ENCODE results near the gene PIEZO1. TPM values are rescaled to one million over a fixed set of nuclear protein-coding genes. Genes with fewer than 3 reads are reported as not detected.

The PIEZO1 gene
- polyA plus RNA-seq, 1 experiment, result 139 TPM

DNA sequence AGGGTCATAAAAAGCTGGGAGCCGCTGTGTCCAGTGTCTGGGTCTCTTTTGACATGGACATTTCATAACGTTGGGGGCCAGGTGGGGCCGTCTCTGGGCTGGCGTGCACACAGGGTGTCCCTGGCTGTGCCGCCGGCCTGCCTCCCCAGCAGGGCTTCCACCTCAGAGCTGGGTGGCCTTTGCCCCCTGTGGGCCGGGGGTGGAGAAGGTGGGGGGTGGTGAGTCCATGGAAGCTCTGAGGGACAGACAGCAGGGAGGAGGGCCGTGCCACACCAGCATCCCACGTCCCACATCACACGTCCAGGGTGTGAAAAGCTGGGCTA, 97.8 kb downstream of the PIEZO1 start:
- CTCF ChIA-PET, result interaction anchor here (0.9 to 1.1 kb wide), 3 partner anchors 9 to 23 kb away, joined by 3 read pairs; no protein-coding TSS in a partner anchor

DNA sequence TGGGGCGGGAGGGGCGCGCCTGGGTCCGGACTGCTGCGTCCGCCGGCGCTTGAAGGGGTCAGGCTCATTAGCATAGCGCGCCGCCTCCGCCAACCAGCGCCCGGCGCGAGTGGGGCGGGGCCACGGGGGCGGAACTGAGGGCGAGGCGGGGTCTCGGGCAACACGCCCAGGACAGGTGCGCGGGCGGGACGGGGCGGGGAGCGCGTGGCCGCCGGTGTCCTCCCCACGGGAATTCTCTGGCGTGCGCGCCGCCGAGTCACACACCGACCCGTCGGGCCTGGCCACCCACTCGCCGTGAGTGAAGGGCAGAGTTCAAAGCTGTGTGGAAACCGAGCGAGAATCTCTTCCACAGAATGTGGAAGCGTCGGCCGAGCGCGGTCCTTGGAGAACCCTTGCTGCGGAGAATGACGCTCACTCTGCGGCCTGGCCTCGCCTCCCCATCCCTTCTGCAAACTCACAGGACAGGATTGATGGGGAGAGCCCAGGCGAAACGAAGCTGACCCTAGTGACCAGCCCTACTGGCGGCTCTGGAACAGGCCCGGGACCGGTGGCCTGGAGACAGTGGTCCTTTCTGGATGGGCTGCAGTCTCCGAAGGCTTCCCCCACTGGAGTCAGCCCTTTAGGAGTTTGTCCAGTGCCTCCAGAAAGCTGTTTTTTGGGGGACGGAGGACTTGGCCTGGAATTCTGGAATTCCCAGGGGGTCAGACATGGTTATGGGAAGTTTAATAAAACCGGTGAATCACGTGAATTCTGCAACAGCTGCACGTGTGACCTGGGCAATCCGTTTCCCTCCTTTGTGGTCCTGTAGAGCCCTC, 98.4 kb downstream of the PIEZO1 start, which contains the start of gene SNAI3:
SNAI3 (minus strand) TSS at position 69 of the 815 bp plus-strand sequence. CDS start 101 bp downstream, outside the sequence.
- Histone ChIP-seq H3K27me3 (ENCODE audit: control insufficient read depth, insufficient read depth, low read length) (peaks cover 14% of the 10 kb centered on the region), H3K4me3 (ENCODE audit: low read depth, low read length) (peak within 1 kb of the TSS; percentile 47), H3K36me3 (ENCODE audit: control insufficient read depth, insufficient read depth, low read length) (no peaks in the 10 kb centered on the region)
- ChIA-PET CTCF (interaction anchor here (0.9 to 2.2 kb wide), 5 partner anchors 9 to 23 kb away, joined by 3 to 10 read pairs (median 3); no protein-coding TSS in a partner anchor), POLR2A (no interaction called here)
- TF ChIP-seq, protein P1, sequence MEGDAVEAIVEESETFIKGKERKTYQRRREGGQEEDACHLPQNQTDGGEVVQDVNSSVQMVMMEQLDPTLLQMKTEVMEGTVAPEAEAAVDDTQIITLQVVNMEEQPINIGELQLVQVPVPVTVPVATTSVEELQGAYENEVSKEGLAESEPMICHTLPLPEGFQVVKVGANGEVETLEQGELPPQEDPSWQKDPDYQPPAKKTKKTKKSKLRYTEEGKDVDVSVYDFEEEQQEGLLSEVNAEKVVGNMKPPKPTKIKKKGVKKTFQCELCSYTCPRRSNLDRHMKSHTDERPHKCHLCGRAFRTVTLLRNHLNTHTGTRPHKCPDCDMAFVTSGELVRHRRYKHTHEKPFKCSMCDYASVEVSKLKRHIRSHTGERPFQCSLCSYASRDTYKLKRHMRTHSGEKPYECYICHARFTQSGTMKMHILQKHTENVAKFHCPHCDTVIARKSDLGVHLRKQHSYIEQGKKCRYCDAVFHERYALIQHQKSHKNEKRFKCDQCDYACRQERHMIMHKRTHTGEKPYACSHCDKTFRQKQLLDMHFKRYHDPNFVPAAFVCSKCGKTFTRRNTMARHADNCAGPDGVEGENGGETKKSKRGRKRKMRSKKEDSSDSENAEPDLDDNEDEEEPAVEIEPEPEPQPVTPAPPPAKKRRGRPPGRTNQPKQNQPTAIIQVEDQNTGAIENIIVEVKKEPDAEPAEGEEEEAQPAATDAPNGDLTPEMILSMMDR (IDR thresholded peaks at IDR 0.05; ENCODE audit: insufficient read depth, low read depth, low read length), result no peak
- no peak for DNase-seq (ENCODE audit: low read depth)

More for the DNA sequence above, 97.8 kb downstream of the PIEZO1 start:
- POLR2A ChIA-PET, result no interaction called here
- no peak for DNase-seq (ENCODE audit: low read depth)
- TF ChIP-seq, protein P1 (IDR thresholded peaks at IDR 0.05; ENCODE audit: insufficient read depth, low read depth, low read length), result no peak
- Histone ChIP-seq H3K27me3 (ENCODE audit: control insufficient read depth, insufficient read depth, low read length) (peaks cover 14% of the 10 kb centered on the region), H3K36me3 (ENCODE audit: control insufficient read depth, insufficient read depth, low read length) (no peaks in the 10 kb centered on the region), H3K4me3 (ENCODE audit: low read depth, low read length) (no peak overlapping the region)

DNA sequence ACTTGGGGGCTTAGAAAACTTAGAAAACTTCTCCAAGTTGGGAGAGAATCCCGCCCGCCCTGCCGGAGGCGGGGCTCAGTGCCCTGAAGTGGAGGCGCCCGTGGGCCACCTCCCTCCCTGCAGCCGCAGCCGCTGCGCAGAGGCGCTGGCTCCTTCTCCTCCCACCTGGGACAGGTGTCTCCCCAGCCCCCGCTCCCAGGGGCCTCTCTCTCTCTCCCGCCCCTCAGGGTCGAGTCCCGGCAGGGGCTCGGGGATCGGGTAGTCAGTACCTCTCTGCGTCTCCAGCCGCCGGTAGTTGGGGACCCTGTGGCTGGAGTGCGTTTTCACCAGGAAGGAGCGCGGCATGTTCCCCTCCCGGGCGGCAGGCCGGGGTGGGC, 99.0 kb downstream of the PIEZO1 start:
- TF ChIP-seq, protein P1 (IDR thresholded peaks at IDR 0.05; ENCODE audit: insufficient read depth, low read depth, low read length), result no peak
- CTCF ChIA-PET, result interaction anchor here (1.7 to 2.2 kb wide), 2 partner anchors 14 to 16 kb away, joined by 7 to 10 read pairs; no protein-coding TSS in a partner anchor
- Histone ChIP-seq H3K4me3 (ENCODE audit: low read depth, low read length) (peak overlapping the region; percentile 47), H3K36me3 (ENCODE audit: control insufficient read depth, insufficient read depth, low read length) (no peaks in the 10 kb centered on the region), H3K27me3 (ENCODE audit: control insufficient read depth, insufficient read depth, low read length) (peaks cover 13% of the 10 kb centered on the region)
- POLR2A ChIA-PET, result no interaction called here
- DNase-seq (ENCODE audit: low read depth), result no peak

DNA sequence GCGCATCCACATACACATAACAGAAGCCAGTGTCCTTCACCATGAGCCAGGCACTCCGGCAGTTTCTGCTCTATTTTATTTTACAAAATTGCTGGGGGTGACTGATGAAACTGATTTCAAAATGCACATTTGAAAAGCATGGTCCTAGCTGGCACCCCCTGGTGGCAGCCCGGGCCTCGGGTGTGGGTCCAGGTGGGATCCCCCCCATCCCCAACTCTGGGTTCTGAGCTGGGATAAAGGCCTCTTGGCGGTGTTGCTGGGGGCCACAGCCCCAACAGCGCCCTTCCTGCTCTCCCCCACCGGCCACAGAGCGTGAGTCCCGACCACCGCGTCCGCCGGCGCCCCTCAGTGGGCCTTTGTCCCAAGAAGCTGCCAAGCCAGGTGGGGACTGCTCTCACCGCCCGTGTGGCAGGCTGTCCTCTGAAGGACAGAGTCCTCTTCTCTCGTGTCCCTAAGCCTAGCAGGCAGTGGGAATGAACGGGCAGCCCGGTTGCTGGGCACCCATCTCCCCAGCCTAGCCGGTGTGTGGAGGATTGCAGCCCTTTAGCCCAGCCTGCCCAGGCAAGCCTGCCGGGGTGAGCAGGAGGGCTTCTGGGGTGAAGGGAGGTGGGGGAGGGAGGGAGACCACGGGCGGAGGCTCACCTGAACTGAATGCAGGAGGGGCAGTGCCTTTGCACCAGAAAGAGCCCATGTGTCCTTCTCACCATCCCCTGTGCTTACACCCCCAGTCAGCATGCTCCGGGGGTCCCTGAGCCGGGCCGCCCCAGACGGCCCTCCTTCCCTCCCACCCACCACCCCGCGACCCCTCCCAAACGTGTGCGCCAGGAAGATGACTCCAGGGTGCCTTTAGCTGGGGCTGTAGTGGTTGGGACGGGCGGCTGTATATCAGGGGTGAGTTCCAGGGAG, 99.6 kb downstream of the PIEZO1 start:
- no peaks in the 10 kb centered on the region for H3K36me3 ChIP-seq (ENCODE audit: control insufficient read depth, insufficient read depth, low read length)
- no peak for DNase-seq (ENCODE audit: low read depth)
- ChIA-PET CTCF (interaction anchor here (0.7 to 2.2 kb wide), 7 partner anchors 10 to 114 kb away, joined by 3 to 10 read pairs (median 4); partner anchors contain the start of gene MVD), POLR2A (no interaction called here)
- peaks cover 11% of the 10 kb centered on the region for H3K27me3 ChIP-seq (ENCODE audit: control insufficient read depth, insufficient read depth, low read length)
- peak overlapping the region; percentile 47 for H3K4me3 ChIP-seq (ENCODE audit: low read depth, low read length)
- TF ChIP-seq, protein P1 (IDR thresholded peaks at IDR 0.05; ENCODE audit: insufficient read depth, low read depth, low read length), result peak; percentile 91

All from BJ (cell line).